K562 (cell line): ENCODE results near the gene S100A10. TPM values are rescaled to one million over a fixed set of nuclear protein-coding genes. Genes with fewer than 3 reads are reported as not detected.

Source experiments
- CC2D1A ChIP-seq: fragments of 450-650 bp; IDR thresholded peaks from 2 replicates; pipeline ENCODE4 v1.6.1; 2017; ENCODE audit warnings: mild to moderate bottlenecking
- DEAF1 ChIP-seq: fragments of 450-650 bp; formaldehyde crosslinking; IDR thresholded peaks from 2 replicates; pipeline ENCODE4 v1.4.0; 2020; ENCODE audit warnings: mild to moderate bottlenecking, moderate library complexity
- JUNB ChIP-seq: fragments of 450-650 bp; formaldehyde crosslinking; conservative IDR thresholded peaks from 2 replicates; pipeline ENCODE4 v1.4.0; 2020; ENCODE audit warnings: mild to moderate bottlenecking
- ZBTB34 ChIP-seq: fragments of 250-450 bp; sonication (Bioruptor Pico); IDR thresholded peaks from 2 replicates; pipeline ENCODE4 v1.8.0; 2021; ENCODE audit warnings: mild to moderate bottlenecking, moderate library complexity
- ZNF134 ChIP-seq: fragments of 250-450 bp; sonication (Bioruptor Pico); conservative IDR thresholded peaks from 2 replicates; pipeline ENCODE4 v1.4.0; 2020
- polyA plus RNA-seq, 8 experiments: library from polyadenylated mRNA; depleted of rRNA in 4 of 8; stranded (reverse) in 5 of 8; unstranded in 3 of 8; fragments of >200 nt; fragmentation: Nextera tagmentation in 2 of 8; fragmentation: Illumina TruSeq in 1 of 8; extraction: Ambion mirVana in 2 of 8; extraction: Trizol in 1 of 8; gene quantifications; 2 replicates each; pipeline versions ENCODE4 v1.2.1 to v1.2.3, GENCODE V29; 2011 to 2014; ENCODE audit warnings: inconsistent platforms in 1 of 8, missing spikeins in 1 of 8
- total RNA-seq, 7 experiments: library from RNA; depleted of rRNA in 6 of 7; stranded (reverse); fragments of >200 nt in 6 of 7; fragmentation: Illumina TruSeq in 2 of 7; extraction: Trizol in 2 of 7; gene quantifications; 2 replicates each; pipeline versions ENCODE4 v1.2.1 to v1.2.3, GENCODE V29; 2011 to 2021; ENCODE audit warnings: low replicate concordance in 1 of 7

S100A10 gene
- total and polyA plus RNA-seq, 9 of the 15 experiments (the other 6 are each of a cell fraction or from before 2014, with no cell fraction given): 0.32 to 1.6 (median 0.50) TPM; not detected in 3

- TF ChIP-seq CC2D1A (peak; percentile 82; the same call in 1 of the 2 replicates), DEAF1 (CRISPR knock-in tag) (peak; percentile 69), ZNF134 (no peak), JUNB (CRISPR knock-in tag) (no peak), ZBTB34 (no peak)
Measured at GRCh38 chr1:151934048-151934493, 59.6 kb downstream of the S100A10 start (continued).

Other genes with a start within 250 kb of the S100A10 start
Only the 7 nearest of the 12 such genes appear.
- gene RORC, start 162.1 kb downstream of the S100A10 start, total RNA-seq (2014; rRNA removed): not detected in 2 replicates
- not detected in 2 replicates for gene RORC, start 162.1 kb downstream of the S100A10 start, total RNA-seq (2014; rRNA removed; fragmentation: Illumina TruSeq; extraction: Trizol)
- gene RORC, start 162.1 kb downstream of the S100A10 start, total RNA-seq (2015; rRNA removed; fragmentation: Illumina TruSeq; extraction: Trizol): not detected in 2 replicates
- gene RORC, start 162.1 kb downstream of the S100A10 start, total RNA-seq (2021): not detected in 2 replicates
- not detected in 2 replicates for gene RORC, start 162.1 kb downstream of the S100A10 start, polyA plus RNA-seq (2011; rRNA removed)
- not detected in 2 replicates for gene RORC, start 162.1 kb downstream of the S100A10 start, polyA plus RNA-seq (2014; fragmentation: Illumina TruSeq; extraction: Trizol)
- gene RORC, start 162.1 kb downstream of the S100A10 start, polyA plus RNA-seq (2014; fragmentation: Nextera tagmentation; extraction: Ambion mirVana): not detected
- gene RORC, start 162.1 kb downstream of the S100A10 start, polyA plus RNA-seq (2014; rRNA removed): not detected in 2 replicates
- gene C2CD4D, start 154.0 kb downstream of the S100A10 start, total RNA-seq (2014; rRNA removed): not detected in 2 replicates
- gene C2CD4D, start 154.0 kb downstream of the S100A10 start, total RNA-seq (2014; rRNA removed; fragmentation: Illumina TruSeq; extraction: Trizol): not detected in 2 replicates
- not detected in 2 replicates for gene C2CD4D, start 154.0 kb downstream of the S100A10 start, total RNA-seq (2015; rRNA removed; fragmentation: Illumina TruSeq; extraction: Trizol)
- not detected in 2 replicates for gene C2CD4D, start 154.0 kb downstream of the S100A10 start, total RNA-seq (2021)
- gene C2CD4D, start 154.0 kb downstream of the S100A10 start, polyA plus RNA-seq (2011; rRNA removed): not detected in 2 replicates
- gene C2CD4D, start 154.0 kb downstream of the S100A10 start, polyA plus RNA-seq (2014; fragmentation: Illumina TruSeq; extraction: Trizol): not detected in 2 replicates
- not detected for gene C2CD4D, start 154.0 kb downstream of the S100A10 start, polyA plus RNA-seq (2014; fragmentation: Nextera tagmentation; extraction: Ambion mirVana)
- gene C2CD4D, start 154.0 kb downstream of the S100A10 start, polyA plus RNA-seq (2014; rRNA removed): not detected in 2 replicates
- gene THEM5, start 140.1 kb downstream of the S100A10 start, total RNA-seq (2014; rRNA removed): not detected in 2 replicates
- gene THEM5, start 140.1 kb downstream of the S100A10 start, total RNA-seq (2014; rRNA removed; fragmentation: Illumina TruSeq; extraction: Trizol): not detected in 2 replicates
- gene THEM5, start 140.1 kb downstream of the S100A10 start, total RNA-seq (2015; rRNA removed; fragmentation: Illumina TruSeq; extraction: Trizol): not detected in 2 replicates
- not detected in 2 replicates for gene THEM5, start 140.1 kb downstream of the S100A10 start, total RNA-seq (2021)
- not detected in 2 replicates for gene THEM5, start 140.1 kb downstream of the S100A10 start, polyA plus RNA-seq (2011; rRNA removed)
- not detected in 2 replicates for gene THEM5, start 140.1 kb downstream of the S100A10 start, polyA plus RNA-seq (2014; fragmentation: Illumina TruSeq; extraction: Trizol)
- gene THEM5, start 140.1 kb downstream of the S100A10 start, polyA plus RNA-seq (2014; fragmentation: Nextera tagmentation; extraction: Ambion mirVana): not detected
- not detected in 2 replicates for gene THEM5, start 140.1 kb downstream of the S100A10 start, polyA plus RNA-seq (2014; rRNA removed)
- 24.5 and 25.2 TPM in 2 replicates for gene THEM4, start 84.3 kb downstream of the S100A10 start, total RNA-seq (2014; rRNA removed)
- gene THEM4, start 84.3 kb downstream of the S100A10 start, total RNA-seq (2014; rRNA removed; fragmentation: Illumina TruSeq; extraction: Trizol): 35.3 and 41.1 TPM in 2 replicates
- 39.3 and 39.7 TPM in 2 replicates for gene THEM4, start 84.3 kb downstream of the S100A10 start, total RNA-seq (2015; rRNA removed; fragmentation: Illumina TruSeq; extraction: Trizol)
- gene THEM4, start 84.3 kb downstream of the S100A10 start, total RNA-seq (2021): 25.5 and 27.4 TPM in 2 replicates
- gene THEM4, start 84.3 kb downstream of the S100A10 start, polyA plus RNA-seq (2011; rRNA removed): 51.3 and 71.9 TPM in 2 replicates
- gene THEM4, start 84.3 kb downstream of the S100A10 start, polyA plus RNA-seq (2014; fragmentation: Illumina TruSeq; extraction: Trizol): 45.7 and 48.3 TPM in 2 replicates
- 10 to 100 TPM in 1 of 2 experiments, 1 to 10 TPM in 1; 8.6 to 12.5 TPM for gene THEM4, start 84.3 kb downstream of the S100A10 start, polyA plus RNA-seq (2014; fragmentation: Nextera tagmentation; extraction: Ambion mirVana)
- gene THEM4, start 84.3 kb downstream of the S100A10 start, polyA plus RNA-seq (2014; rRNA removed): 46.1 and 48.7 TPM in 2 replicates
- 131 and 186 TPM in 2 replicates for gene S100A11, start 43.1 kb upstream of the S100A10 start, total RNA-seq (2014; rRNA removed)
- gene S100A11, start 43.1 kb upstream of the S100A10 start, total RNA-seq (2014; rRNA removed; fragmentation: Illumina TruSeq; extraction: Trizol): 145 and 169 TPM in 2 replicates
- gene S100A11, start 43.1 kb upstream of the S100A10 start, total RNA-seq (2015; rRNA removed; fragmentation: Illumina TruSeq; extraction: Trizol): 239 and 240 TPM in 2 replicates
- 159 and 182 TPM in 2 replicates for gene S100A11, start 43.1 kb upstream of the S100A10 start, total RNA-seq (2021)
- gene S100A11, start 43.1 kb upstream of the S100A10 start, polyA plus RNA-seq (2011; rRNA removed): 166 and 235 TPM in 2 replicates
- gene S100A11, start 43.1 kb upstream of the S100A10 start, polyA plus RNA-seq (2014; fragmentation: Illumina TruSeq; extraction: Trizol): 442 and 587 TPM in 2 replicates
- 100 to 1,000 TPM; 790 to 808 TPM for gene S100A11, start 43.1 kb upstream of the S100A10 start, polyA plus RNA-seq (2014; fragmentation: Nextera tagmentation; extraction: Ambion mirVana)
- gene S100A11, start 43.1 kb upstream of the S100A10 start, polyA plus RNA-seq (2014; rRNA removed): 180 and 278 TPM in 2 replicates
- gene TCHHL1, start 95.2 kb upstream of the S100A10 start, total RNA-seq (2014; rRNA removed): not detected in 2 replicates
- gene TCHHL1, start 95.2 kb upstream of the S100A10 start, total RNA-seq (2014; rRNA removed; fragmentation: Illumina TruSeq; extraction: Trizol): not detected in 2 replicates
- not detected in 2 replicates for gene TCHHL1, start 95.2 kb upstream of the S100A10 start, total RNA-seq (2015; rRNA removed; fragmentation: Illumina TruSeq; extraction: Trizol)
- gene TCHHL1, start 95.2 kb upstream of the S100A10 start, total RNA-seq (2021): not detected in 2 replicates
- not detected in 2 replicates for gene TCHHL1, start 95.2 kb upstream of the S100A10 start, polyA plus RNA-seq (2011; rRNA removed)
- gene TCHHL1, start 95.2 kb upstream of the S100A10 start, polyA plus RNA-seq (2014; fragmentation: Illumina TruSeq; extraction: Trizol): not detected in 2 replicates
- not detected for gene TCHHL1, start 95.2 kb upstream of the S100A10 start, polyA plus RNA-seq (2014; fragmentation: Nextera tagmentation; extraction: Ambion mirVana)
- not detected in 2 replicates for gene TCHHL1, start 95.2 kb upstream of the S100A10 start, polyA plus RNA-seq (2014; rRNA removed)
- gene TCHH, start 121.6 kb upstream of the S100A10 start, total RNA-seq (2014; rRNA removed): not detected in 2 replicates
- not detected in 2 replicates for gene TCHH, start 121.6 kb upstream of the S100A10 start, total RNA-seq (2014; rRNA removed; fragmentation: Illumina TruSeq; extraction: Trizol)
- not detected in 2 replicates for gene TCHH, start 121.6 kb upstream of the S100A10 start, total RNA-seq (2015; rRNA removed; fragmentation: Illumina TruSeq; extraction: Trizol)
- not detected in 2 replicates for gene TCHH, start 121.6 kb upstream of the S100A10 start, total RNA-seq (2021)
- gene TCHH, start 121.6 kb upstream of the S100A10 start, polyA plus RNA-seq (2011; rRNA removed): not detected in 2 replicates
- gene TCHH, start 121.6 kb upstream of the S100A10 start, polyA plus RNA-seq (2014; fragmentation: Illumina TruSeq; extraction: Trizol): not detected in 2 replicates
- gene TCHH, start 121.6 kb upstream of the S100A10 start, polyA plus RNA-seq (2014; fragmentation: Nextera tagmentation; extraction: Ambion mirVana): not detected
- gene TCHH, start 121.6 kb upstream of the S100A10 start, polyA plus RNA-seq (2014; rRNA removed): 0.03 TPM in 1 of 2 replicates, not detected in the other